ENCODE results near the gene FAN1. TPM values are rescaled to one million over a fixed set of nuclear protein-coding genes. Genes with fewer than 3 reads are reported as not detected.

The FAN1 gene
- 23.2 TPM for polyA plus RNA-seq (2013)

DNA sequence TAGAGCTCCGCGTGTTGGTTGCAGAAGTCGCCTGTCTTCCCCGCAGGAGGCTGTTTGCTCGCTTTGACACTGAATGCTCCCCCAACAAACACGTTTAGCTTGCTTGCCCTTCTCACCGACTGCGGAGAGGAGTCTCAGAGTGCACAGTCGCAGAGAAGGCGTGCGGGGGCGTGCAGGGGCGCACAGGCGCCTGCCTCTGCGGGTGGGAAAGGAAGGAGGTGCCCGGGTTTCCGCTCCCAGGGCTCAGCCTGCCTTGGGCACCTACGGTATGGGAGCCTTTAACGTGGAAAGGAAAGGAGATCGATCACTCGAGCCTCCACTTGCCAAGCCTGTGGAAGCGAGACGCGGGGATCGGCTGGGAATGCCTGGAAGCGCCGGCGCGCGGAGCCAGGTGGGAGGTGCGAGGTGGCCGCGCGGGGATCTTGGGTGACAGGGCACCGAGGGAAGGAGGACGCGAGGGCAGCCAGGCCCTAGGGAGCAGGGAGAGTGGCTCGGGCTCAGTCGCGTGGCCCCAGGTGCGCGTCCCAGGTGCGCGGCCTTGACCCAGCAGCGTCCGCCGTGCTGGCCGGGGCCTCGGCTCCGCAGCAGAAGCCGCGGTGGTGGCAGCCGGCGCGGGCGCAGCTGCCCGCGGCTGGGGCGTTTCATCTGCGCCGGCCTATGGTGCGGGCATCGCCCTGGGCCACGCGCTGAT is at the start of gene FAN1:
FAN1 (plus strand) TSS at position 419 of the 691 bp plus-strand sequence. CDS start 749 bp downstream, outside the sequence.
- peak within 1 kb of the TSS; percentile 2 to 62 for H3K27ac ChIP-seq (ENCODE audit: insufficient read depth in 1 of 2, low read depth in 1 of 2, low read length in 2 of 2, poor library complexity in 1 of 2, severe bottlenecking in 2 of 2)
- H3K27me3 ChIP-seq (replicated peaks in 2 of 5; ENCODE audit: control insufficient read depth in 4 of 5, insufficient read depth in 5 of 5, low read length in 4 of 5), result no peaks in the 10 kb centered on the region
- H3K4me1 ChIP-seq (ENCODE audit: control extremely low read depth in 1 of 4, control insufficient read depth in 4 of 4, insufficient read depth in 4 of 4, low read length in 3 of 4), result peaks cover 4 to 20% (median 13%) of the 10 kb centered on the region in 4 experiments
- ChIA-PET CTCF (interaction anchor here (0.7 to 2.0 kb wide), 3 partner anchors 9 to 225 kb away, joined by 3 to 11 read pairs (median 7); no protein-coding TSS in a partner anchor), POLR2A (interaction anchor here (0.6 to 0.9 kb wide), 4 partner anchors 28 to 187 kb away, joined by 3 to 5 read pairs (median 3); no protein-coding TSS in a partner anchor)
- 0% methylated on average over 54 of the region's 65 CpGs for WGBS (ENCODE audit: insufficient coverage)
- no peaks in the 10 kb centered on the region for H3K9me3 ChIP-seq (ENCODE audit: control extremely low read depth in 1 of 5, control insufficient read depth in 4 of 5, insufficient read depth in 2 of 5, low read depth in 1 of 5, low read length in 4 of 5)
- peak; percentile 84 to 93 (median 88) for DNase-seq
- peaks cover 0 to 7% (median 4%) of the 10 kb centered on the region in 4 experiments for H3K36me3 ChIP-seq (ENCODE audit: control insufficient read depth in 4 of 4, insufficient read depth in 4 of 4, low read length in 3 of 4)
- H3K4me3 ChIP-seq (ENCODE audit: control insufficient read depth in 1 of 7, extremely low read depth in 1 of 7, insufficient read depth in 4 of 7, low read depth in 2 of 7, low read length in 6 of 7), result peak within 1 kb of the TSS; percentile 68 to 94 (median 88)

DNA sequence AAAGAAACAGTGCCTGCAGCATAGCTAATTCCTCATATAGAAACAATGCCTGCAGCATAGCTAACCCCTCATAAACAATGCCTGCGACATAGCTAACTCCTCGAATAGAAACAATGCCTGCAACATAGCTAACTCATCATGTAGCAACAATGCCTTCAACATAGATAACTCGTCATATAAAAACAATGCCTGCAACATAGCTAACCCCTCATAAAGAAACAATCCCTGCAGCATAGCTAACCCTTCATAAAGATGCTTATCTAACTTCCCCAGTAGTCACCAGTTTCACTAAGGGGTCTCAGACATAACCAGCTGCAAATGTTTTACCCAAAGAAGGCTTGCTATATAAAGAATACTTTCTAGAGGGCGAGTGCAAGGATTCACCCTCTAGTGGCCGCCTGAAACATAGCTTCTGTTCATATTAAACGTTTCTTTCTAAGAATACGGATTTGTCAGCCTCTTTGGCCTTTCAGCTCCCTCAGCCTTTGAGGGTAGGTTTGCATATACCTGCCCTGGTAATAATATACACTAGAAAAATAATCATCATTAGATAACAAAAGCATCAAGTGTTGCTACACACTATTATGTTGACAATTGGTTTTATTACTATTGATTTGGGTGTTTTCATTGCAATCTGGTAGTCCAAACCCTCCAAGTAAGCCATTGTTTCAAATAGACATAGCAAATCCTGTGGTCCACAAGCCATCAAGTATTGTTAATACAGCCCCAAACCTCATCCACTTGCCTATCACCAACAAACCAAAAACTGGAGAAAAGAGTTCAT is 44.4 kb upstream of the FAN1 start:
- POLR2A ChIA-PET, result no interaction called here

DNA sequence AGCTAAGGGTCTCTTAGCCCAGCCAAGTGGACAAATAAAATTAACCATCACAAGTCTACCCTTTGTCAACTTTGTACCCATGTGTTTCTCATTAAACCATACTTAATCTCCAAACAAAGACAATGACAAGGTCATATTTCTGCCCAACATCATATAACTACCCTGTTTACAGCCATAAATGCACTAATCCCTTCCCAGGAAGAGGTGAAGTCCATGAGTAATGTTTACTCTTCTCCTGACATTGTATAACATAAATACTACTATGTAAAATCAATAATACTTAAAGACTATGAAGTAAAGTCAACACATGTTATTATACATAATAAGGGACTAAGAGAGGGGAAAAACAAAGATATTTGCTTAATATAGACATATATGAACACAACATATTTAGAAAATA is 38.5 kb upstream of the FAN1 start:
- no peaks in the 10 kb centered on the region for H3K27me3 ChIP-seq (replicated peaks in 2 of 5; ENCODE audit: control insufficient read depth in 4 of 5, insufficient read depth in 5 of 5, low read length in 4 of 5)
- H3K27ac ChIP-seq (ENCODE audit: insufficient read depth in 1 of 2, low read depth in 1 of 2, low read length in 2 of 2, poor library complexity in 1 of 2, severe bottlenecking in 2 of 2), result no peak overlapping the region
- no peaks in the 10 kb centered on the region for H3K36me3 ChIP-seq (ENCODE audit: control insufficient read depth in 4 of 4, insufficient read depth in 4 of 4, low read length in 3 of 4)
- ChIA-PET CTCF (no interaction called here), POLR2A (no interaction called here)
- H3K4me3 ChIP-seq (ENCODE audit: control insufficient read depth in 1 of 7, extremely low read depth in 1 of 7, insufficient read depth in 4 of 7, low read depth in 2 of 7, low read length in 6 of 7), result no peak overlapping the region
- no peaks in the 10 kb centered on the region for H3K9me3 ChIP-seq (ENCODE audit: control extremely low read depth in 1 of 5, control insufficient read depth in 4 of 5, insufficient read depth in 2 of 5, low read depth in 1 of 5, low read length in 4 of 5)
- DNase-seq, result no peak
- H3K4me1 ChIP-seq (ENCODE audit: control extremely low read depth in 1 of 4, control insufficient read depth in 4 of 4, insufficient read depth in 4 of 4, low read length in 3 of 4), result no peaks in the 10 kb centered on the region

More for the DNA sequence above, 44.4 kb upstream of the FAN1 start:
- Histone ChIP-seq H3K4me1 (ENCODE audit: control extremely low read depth in 1 of 4, control insufficient read depth in 4 of 4, insufficient read depth in 4 of 4, low read length in 3 of 4) (no peaks in the 10 kb centered on the region), H3K4me3 (ENCODE audit: control insufficient read depth in 1 of 7, extremely low read depth in 1 of 7, insufficient read depth in 4 of 7, low read depth in 2 of 7, low read length in 6 of 7) (no peak overlapping the region), H3K9me3 (ENCODE audit: control extremely low read depth in 1 of 5, control insufficient read depth in 4 of 5, insufficient read depth in 2 of 5, low read depth in 1 of 5, low read length in 4 of 5) (no peaks in the 10 kb centered on the region), H3K36me3 (ENCODE audit: control insufficient read depth in 4 of 4, insufficient read depth in 4 of 4, low read length in 3 of 4) (no peaks in the 10 kb centered on the region), H3K27ac (ENCODE audit: insufficient read depth in 1 of 2, low read depth in 1 of 2, low read length in 2 of 2, poor library complexity in 1 of 2, severe bottlenecking in 2 of 2) (no peak overlapping the region), H3K27me3 (replicated peaks in 2 of 5; ENCODE audit: control insufficient read depth in 4 of 5, insufficient read depth in 5 of 5, low read length in 4 of 5) (no peaks in the 10 kb centered on the region)
- CTCF ChIA-PET, result interaction anchor here (0.6 to 2.0 kb wide), 10 partner anchors 13 to 270 kb away, joined by 3 to 8 read pairs (median 3); no protein-coding TSS in a partner anchor
- 22% methylated on average over 7 of the region's 7 CpGs for WGBS (ENCODE audit: insufficient coverage)
- peak; percentile 21 to 69 (median 58) for DNase-seq

DNA sequence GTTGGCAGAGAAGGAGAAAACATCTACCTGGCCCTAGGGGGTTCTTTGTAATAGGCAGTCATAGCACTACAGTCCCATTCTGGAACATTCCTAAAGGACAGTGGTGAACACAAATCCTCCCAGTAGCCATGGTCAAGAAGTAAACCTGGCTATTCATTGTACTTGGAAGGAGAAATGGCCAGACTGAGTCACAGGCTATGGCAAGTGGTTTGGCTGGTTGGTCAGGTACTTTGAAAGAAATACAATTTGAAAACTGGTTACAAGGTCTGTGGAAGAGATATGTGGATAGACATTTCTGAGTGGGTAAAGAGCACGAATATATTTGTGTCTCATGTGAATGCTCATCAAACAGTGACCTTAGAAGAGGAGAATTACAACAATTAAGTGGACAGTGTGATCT is 33.0 kb upstream of the FAN1 start:
- 100% methylated on average over 1 of the region's 1 CpG for WGBS (ENCODE audit: insufficient coverage)
- Histone ChIP-seq H3K4me3 (ENCODE audit: control insufficient read depth in 1 of 7, extremely low read depth in 1 of 7, insufficient read depth in 4 of 7, low read depth in 2 of 7, low read length in 6 of 7) (no peak overlapping the region), H3K36me3 (ENCODE audit: control insufficient read depth in 4 of 4, insufficient read depth in 4 of 4, low read length in 3 of 4) (no peaks in the 10 kb centered on the region), H3K4me1 (ENCODE audit: control extremely low read depth in 1 of 4, control insufficient read depth in 4 of 4, insufficient read depth in 4 of 4, low read length in 3 of 4) (no peaks in the 10 kb centered on the region), H3K27me3 (replicated peaks in 2 of 5; ENCODE audit: control insufficient read depth in 4 of 5, insufficient read depth in 5 of 5, low read length in 4 of 5) (no peaks in the 10 kb centered on the region), H3K9me3 (ENCODE audit: control extremely low read depth in 1 of 5, control insufficient read depth in 4 of 5, insufficient read depth in 2 of 5, low read depth in 1 of 5, low read length in 4 of 5) (peaks cover 0 to 1% (median 0%) of the 10 kb centered on the region in 5 experiments), H3K27ac (ENCODE audit: insufficient read depth in 1 of 2, low read depth in 1 of 2, low read length in 2 of 2, poor library complexity in 1 of 2, severe bottlenecking in 2 of 2) (no peak overlapping the region)
- POLR2A ChIA-PET, result no interaction called here
- DNase-seq, result no peak
- CTCF ChIA-PET, result no interaction called here

DNA sequence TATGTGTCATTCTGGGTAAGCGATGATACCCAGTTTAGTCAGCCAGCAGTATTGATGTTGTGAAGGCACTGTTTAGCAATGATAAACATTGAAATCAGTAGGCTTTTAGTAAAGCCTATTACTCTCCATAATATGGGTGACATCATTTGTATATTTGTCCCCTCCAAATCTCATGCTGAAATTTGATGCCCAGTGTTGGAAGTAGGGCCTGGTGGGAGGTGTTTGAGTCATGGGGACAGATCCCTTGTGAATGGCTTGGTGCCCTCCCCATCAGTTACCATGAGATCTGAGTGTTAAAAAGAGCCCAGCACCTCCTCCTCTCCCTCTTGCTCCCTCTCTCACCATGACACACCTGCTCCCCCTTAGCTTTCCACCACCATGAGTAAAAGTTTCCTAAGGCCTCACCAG is 31.4 kb upstream of the FAN1 start:
- no peak overlapping the region for H3K27ac ChIP-seq (ENCODE audit: insufficient read depth in 1 of 2, low read depth in 1 of 2, low read length in 2 of 2, poor library complexity in 1 of 2, severe bottlenecking in 2 of 2)
- WGBS (ENCODE audit: insufficient coverage), result 100% methylated on average over 1 of the region's 1 CpG
- ChIA-PET CTCF (no interaction called here), POLR2A (no interaction called here)
- H3K36me3 ChIP-seq (ENCODE audit: control insufficient read depth in 4 of 4, insufficient read depth in 4 of 4, low read length in 3 of 4), result no peaks in the 10 kb centered on the region
- H3K4me1 ChIP-seq (ENCODE audit: control extremely low read depth in 1 of 4, control insufficient read depth in 4 of 4, insufficient read depth in 4 of 4, low read length in 3 of 4), result no peaks in the 10 kb centered on the region
- H3K9me3 ChIP-seq (ENCODE audit: control extremely low read depth in 1 of 5, control insufficient read depth in 4 of 5, insufficient read depth in 2 of 5, low read depth in 1 of 5, low read length in 4 of 5), result peaks cover 0 to 1% (median 0%) of the 10 kb centered on the region in 5 experiments
- no peak for DNase-seq
- H3K27me3 ChIP-seq (replicated peaks in 2 of 5; ENCODE audit: control insufficient read depth in 4 of 5, insufficient read depth in 5 of 5, low read length in 4 of 5), result no peaks in the 10 kb centered on the region
- H3K4me3 ChIP-seq (ENCODE audit: control insufficient read depth in 1 of 7, extremely low read depth in 1 of 7, insufficient read depth in 4 of 7, low read depth in 2 of 7, low read length in 6 of 7), result no peak overlapping the region

DNA sequence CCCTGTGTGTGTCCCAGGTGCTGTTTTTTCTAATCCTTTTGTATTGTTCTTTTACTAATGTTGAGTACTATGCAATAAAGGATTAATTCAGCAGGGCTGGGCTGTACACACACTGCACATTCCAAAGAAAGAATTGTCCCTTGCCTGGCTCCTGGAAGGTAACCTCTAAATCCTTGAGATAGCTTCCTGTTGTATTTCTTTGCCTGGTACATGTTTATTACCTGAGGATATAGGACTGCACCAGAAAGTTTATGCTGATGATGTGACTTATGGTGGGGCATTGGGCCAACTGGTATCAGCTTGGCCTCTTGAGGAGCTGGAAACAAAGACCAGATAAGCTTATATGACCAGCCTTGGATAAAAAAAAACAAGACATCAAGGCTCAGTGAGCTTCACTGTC is 26.6 kb upstream of the FAN1 start:
- ChIA-PET CTCF (interaction anchor here (0.7 kb wide), 1 partner anchor 231 kb away, joined by 3 read pairs; no protein-coding TSS in a partner anchor), POLR2A (no interaction called here)
- Histone ChIP-seq H3K27ac (ENCODE audit: insufficient read depth in 1 of 2, low read depth in 1 of 2, low read length in 2 of 2, poor library complexity in 1 of 2, severe bottlenecking in 2 of 2) (no peak overlapping the region), H3K27me3 (replicated peaks in 2 of 5; ENCODE audit: control insufficient read depth in 4 of 5, insufficient read depth in 5 of 5, low read length in 4 of 5) (no peaks in the 10 kb centered on the region), H3K9me3 (ENCODE audit: control extremely low read depth in 1 of 5, control insufficient read depth in 4 of 5, insufficient read depth in 2 of 5, low read depth in 1 of 5, low read length in 4 of 5) (peaks cover 0 to 1% (median 0%) of the 10 kb centered on the region in 5 experiments), H3K4me3 (ENCODE audit: control insufficient read depth in 1 of 7, extremely low read depth in 1 of 7, insufficient read depth in 4 of 7, low read depth in 2 of 7, low read length in 6 of 7) (no peak overlapping the region), H3K4me1 (ENCODE audit: control extremely low read depth in 1 of 4, control insufficient read depth in 4 of 4, insufficient read depth in 4 of 4, low read length in 3 of 4) (no peaks in the 10 kb centered on the region), H3K36me3 (ENCODE audit: control insufficient read depth in 4 of 4, insufficient read depth in 4 of 4, low read length in 3 of 4) (no peaks in the 10 kb centered on the region)
- no peak for DNase-seq

DNA sequence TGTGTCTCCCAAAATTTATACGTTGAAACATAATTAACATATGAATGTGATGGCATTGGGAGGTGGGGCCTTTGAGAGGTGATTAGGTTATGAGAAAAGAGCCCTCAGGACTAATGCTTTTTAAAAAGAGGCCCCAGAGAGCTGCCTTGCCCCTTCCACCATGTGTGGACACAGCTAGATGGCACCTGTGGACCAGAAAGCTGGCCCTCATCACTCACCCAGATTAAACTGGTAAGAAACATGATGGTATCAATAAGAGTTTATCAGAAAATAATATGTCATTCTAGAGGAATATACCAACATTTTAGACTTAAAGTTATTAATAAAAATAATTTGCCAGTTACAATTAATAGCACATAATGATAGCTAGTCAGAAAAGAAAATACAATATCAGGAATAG is 25.2 kb upstream of the FAN1 start:
- CTCF ChIA-PET, result interaction anchor here (1.3 kb wide), 1 partner anchor 19 kb away, joined by 5 read pairs; no protein-coding TSS in a partner anchor
- DNase-seq, result no peak
- no peak overlapping the region for H3K4me3 ChIP-seq (ENCODE audit: control insufficient read depth in 1 of 7, extremely low read depth in 1 of 7, insufficient read depth in 4 of 7, low read depth in 2 of 7, low read length in 6 of 7)
- no peaks in the 10 kb centered on the region for H3K27me3 ChIP-seq (replicated peaks in 2 of 5; ENCODE audit: control insufficient read depth in 4 of 5, insufficient read depth in 5 of 5, low read length in 4 of 5)
- H3K27ac ChIP-seq (ENCODE audit: insufficient read depth in 1 of 2, low read depth in 1 of 2, low read length in 2 of 2, poor library complexity in 1 of 2, severe bottlenecking in 2 of 2), result no peak overlapping the region
- H3K36me3 ChIP-seq (ENCODE audit: control insufficient read depth in 4 of 4, insufficient read depth in 4 of 4, low read length in 3 of 4), result no peaks in the 10 kb centered on the region
- peaks cover 0 to 1% (median 0%) of the 10 kb centered on the region in 5 experiments for H3K9me3 ChIP-seq (ENCODE audit: control extremely low read depth in 1 of 5, control insufficient read depth in 4 of 5, insufficient read depth in 2 of 5, low read depth in 1 of 5, low read length in 4 of 5)
- WGBS (ENCODE audit: insufficient coverage), result 86% methylated on average over 1 of the region's 1 CpG
- H3K4me1 ChIP-seq (ENCODE audit: control extremely low read depth in 1 of 4, control insufficient read depth in 4 of 4, insufficient read depth in 4 of 4, low read length in 3 of 4), result no peaks in the 10 kb centered on the region
- POLR2A ChIA-PET, result no interaction called here

All from common myeloid progenitor, CD34-positive (primary cell).